Posterior cingulate gyrus (tissue), 11 donors: ENCODE measurements around the gene NIPA2.
A peak's percentile ranks its signal among the peaks of the same experiment; 100 is the strongest.
"Not testable (repeated sequence)": the region's sequence is repeated elsewhere in the genome, so short reads cannot be mapped to it uniquely, and the experiment has no call there.

Source experiments
- DNase-seq, 10 donors: peaks; one replicate each; pipeline versions ENCODE4 v3.0.0 to v3.0.0-alpha.2; 2020 to 2021; ENCODE audit warnings: mixed read lengths in 3 of 10
- intact Hi-C: fragments of 100-400 bp; cut with DNase I; formaldehyde crosslinking; loops from one replicate; pipeline ENCODE4 v1.15.1; 2023

The NIPA2 gene

GRCh38 chr15:22838292-22839042, at the start of gene NIPA2:
NIPA2 (plus strand) TSS chr15:22838666; CDS start chr15:22851732, 13,066 bp downstream.
- intact Hi-C loops = loop anchor here (2.0 kb wide), 1 partner anchor 52 kb away; the partner anchor contains the start of gene NIPA1
- peak; percentile 93 to 99 (median 96) for DNase-seq

GRCh38 chr15:22794063-22794462, 44.4 kb upstream of the NIPA2 start:
- intact Hi-C loops = no loop called here
- no peak for DNase-seq

- intact Hi-C loops = no loop called here
- DNase-seq = no peak
Observed at GRCh38 chr15:22794621-22795167, 43.8 kb upstream of the NIPA2 start.

- DNase-seq = no peak
- intact Hi-C loops = no loop called here
Observed at GRCh38 chr15:22795206-22796063, 43.0 kb upstream of the NIPA2 start.

GRCh38 chr15:22796079-22796478, 42.4 kb upstream of the NIPA2 start:
- intact Hi-C loops = no loop called here

GRCh38 chr15:22799902-22800301, 38.6 kb upstream of the NIPA2 start:
- DNase-seq = no peak
- intact Hi-C loops = no loop called here

More at GRCh38 chr15:22796079-22796478, 42.4 kb upstream of the NIPA2 start:
- DNase-seq = no peak

GRCh38 chr15:22803006-22803405, 35.5 kb upstream of the NIPA2 start:
- DNase-seq, intact Hi-C loops: not testable (repeated sequence)

- DNase-seq = peak in 2 of 10 donors; percentile 25 to 40
- intact Hi-C loops = no loop called here
Observed at GRCh38 chr15:22806156-22806555, 32.3 kb upstream of the NIPA2 start.

GRCh38 chr15:22806664-22807063, 31.8 kb upstream of the NIPA2 start:
- DNase-seq = peak in 3 of 10 donors; percentile 37 to 84 (median 40)
- intact Hi-C loops = no loop called here

GRCh38 chr15:22807831-22808230, 30.6 kb upstream of the NIPA2 start:
- DNase-seq, intact Hi-C loops: not testable (repeated sequence)

GRCh38 chr15:22808240-22808639, 30.2 kb upstream of the NIPA2 start:
- DNase-seq = no peak
- intact Hi-C loops = no loop called here

- no peak for DNase-seq
- intact Hi-C loops = no loop called here
Observed at GRCh38 chr15:22808761-22809280, 29.6 kb upstream of the NIPA2 start.

- DNase-seq = no peak
- intact Hi-C loops = no loop called here
Observed at GRCh38 chr15:22810033-22810852, 28.2 kb upstream of the NIPA2 start.

GRCh38 chr15:22810853-22811338, 27.6 kb upstream of the NIPA2 start:
- intact Hi-C loops = no loop called here
- DNase-seq = no peak

- peak; percentile 36 to 94 (median 72) for DNase-seq
- intact Hi-C loops = no loop called here
Observed at GRCh38 chr15:22811640-22812039, 26.8 kb upstream of the NIPA2 start.

- no peak for DNase-seq
- intact Hi-C loops = no loop called here
Observed at GRCh38 chr15:22813844-22814243, 24.6 kb upstream of the NIPA2 start.

GRCh38 chr15:22815766-22816165, 22.7 kb upstream of the NIPA2 start:
- no peak for DNase-seq
- intact Hi-C loops = no loop called here

GRCh38 chr15:22819651-22820050, 18.8 kb upstream of the NIPA2 start:
- intact Hi-C loops = no loop called here
- no peak for DNase-seq

- intact Hi-C loops = no loop called here
- peak in 1 of 10 donors; percentile 80 for DNase-seq
Observed at GRCh38 chr15:22823495-22824128, 14.9 kb upstream of the NIPA2 start.
